Heart right ventricle (tissue), 16 donors: ENCODE measurements around the gene SIL1. TPM values are rescaled to one million over a fixed set of nuclear protein-coding genes. Genes with fewer than 3 reads are reported as not detected.

Experiments used
- ATAC-seq, 8 donors: fragments of 200-7000 bp; cut with Tn5 transposase; one replicate each; pipeline ENCODE4 v1.9.1; 2020; ENCODE audit warnings: mild to moderate bottlenecking in 8 of 8, moderate library complexity in 8 of 8, moderate number of reproducible peaks in 1 of 8
- DNase-seq, 2 donors: peaks; one replicate each; pipeline ENCODE4 v3.0.0-alpha.2; 2020
- H3K27ac ChIP-seq, 10 donors: fragments of 200-600 bp; sonication (generic) in 2 of 10; one replicate each; pipeline versions ENCODE4 v1.5.0 to v1.8.0; 2020 to 2022; ENCODE audit warnings: mild to moderate bottlenecking in 3 of 10
- H3K27me3 ChIP-seq, 7 donors: fragments of 200-600 bp; one replicate each; pipeline ENCODE4 v1.8.0; 2021 to 2022; ENCODE audit warnings: mild to moderate bottlenecking in 2 of 7
- H3K36me3 ChIP-seq, 9 donors: fragments of 200-600 bp; sonication (generic) in 1 of 9; one replicate each; pipeline versions ENCODE4 v1.5.0 to v1.8.0; 2020 to 2022; ENCODE audit warnings: mild to moderate bottlenecking in 2 of 9
- H3K4me1 ChIP-seq, 9 donors: fragments of 200-600 bp; sonication (generic) in 1 of 9; one replicate each; pipeline versions ENCODE4 v1.5.0 to v1.8.0; 2020 to 2022; ENCODE audit warnings: mild to moderate bottlenecking in 4 of 9
- H3K4me3 ChIP-seq, 10 donors: fragments of 200-600 bp; sonication (generic) in 2 of 10; one replicate each; pipeline versions ENCODE4 v1.5.0 to v1.8.0; 2020 to 2022; ENCODE audit warnings: mild to moderate bottlenecking in 7 of 10, moderate library complexity in 2 of 10
- H3K9me3 ChIP-seq, 11 donors: fragments of 200-600 bp in 10 of 11; sonication (generic) in 2 of 11; one replicate each; pipeline versions ENCODE4 v1.5.0 to v1.8.0; 2013 to 2022; ENCODE audit warnings: mild to moderate bottlenecking in 2 of 11, control low read depth in 1 of 11, moderate library complexity in 1 of 11
- WGBS, 2 donors: extraction: QIAGEN DNeasy Blood & Tissue Kit; methylation state at CpG; one replicate each; pipeline ENCODE4 v1.1.7; 2013; ENCODE audit warnings: inconsistent platforms in 1 of 2; 5-methylcytosine and 5-hydroxymethylcytosine counted together
- intact Hi-C, 10 donors: fragments of 100-400 bp; cut with DNase I; formaldehyde crosslinking; loops; one replicate each; pipeline versions ENCODE4 v1.11.1 to v1.14.2; 2022
- polyA plus RNA-seq, 2 donors: library from polyadenylated mRNA; stranded (reverse); fragments of 200-250 nt; gene quantifications; one replicate each; pipeline ENCODE4 v1.2.3, GENCODE V29; 2013
- total RNA-seq, 10 donors: library from RNA; stranded (reverse); fragmentation: NEBNext Ultra II Directional in 3 of 10; extraction: Animal tissue kit (Norgen Biotek cat#: 25700) in 3 of 10; gene quantifications; one replicate each; pipeline versions ENCODE4 v1.2.1 to v1.2.4, GENCODE V29; 2021 to 2023
- TF ChIP-seq, protein P1 (sequence below), 9 donors: fragments of 200-600 bp; sonication (generic) in 2 of 9; IDR thresholded peaks; one replicate each; pipeline versions ENCODE4 v1.5.0 to v1.8.0; 2021 to 2022; ENCODE audit warnings: antibody characterized with exemption in 9 of 9, mild to moderate bottlenecking in 5 of 9, moderate library complexity in 1 of 9
- donor health status: Arrhythmogenic right ventricular cardiomyopathy.
- donor health status: ischemic (EF 13 %, LVEDD 7.1; RV severe dilation, severe dysfunction).
- donor health status: healthy with polysubstance abuse.
- donor health status: DM: no; HTN: yes; CAD: no.
- donor health status: DM: no; HTN: no; CAD: no.
- donor health status: ischemic (EF 25% LVEDD 6.9; RV normal size, moderate dysfunction).
- donor health status: ischemic (EF 25% LVEDD 5.7; RV mildly dilated, moderate dysfunction).
- donor health status: healthy.
- donor health status: DM: yes; HTN: yes; CAD: no.
- donor health status: Ischemic cardiomyopathy.
- donor health status: ischemic (EF 35%, LVEDD 5.7; RV mildly dilated, moderate dysfunction).
- donor health status: nonischemic (EF 11% LVEDD 7.7; RV severe dilation, severe dysfunction).
- donor health status: DM: yes; HTN: yes; CAD: no.
- donor health status: PGD.
- donor health status: ischemic (EF 29% LVEDD 5.4; RV normal size, mild dysfunction).
- donor health status: nonischemic (EF 23%, LVEDD 6.1; RV moderate dilation, normal function).

The SIL1 gene
- total and polyA plus RNA-seq, 12 donors: 26.7 to 94.7 (median 44.3) TPM

DNA sequence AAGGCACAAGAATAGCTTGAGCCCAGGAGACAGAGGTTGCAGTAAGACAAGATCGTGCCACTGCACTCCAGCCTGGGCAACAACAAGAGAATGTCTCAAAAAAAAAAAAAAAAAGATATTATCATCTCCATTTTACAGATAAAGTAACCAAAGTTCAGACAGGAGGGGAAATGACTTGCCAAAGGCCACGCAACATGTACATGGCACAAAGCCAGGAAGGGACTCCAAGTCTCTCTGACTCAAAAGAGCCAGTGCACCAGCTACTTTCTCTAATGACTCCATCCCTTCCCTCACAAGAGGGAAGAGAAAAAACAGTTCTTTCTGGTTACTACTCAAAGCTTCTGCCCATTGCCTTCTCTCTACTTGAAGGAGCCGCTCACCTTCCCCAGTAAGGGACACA lies 34.1 kb downstream of the SIL1 start:
- TF ChIP-seq, protein P1, sequence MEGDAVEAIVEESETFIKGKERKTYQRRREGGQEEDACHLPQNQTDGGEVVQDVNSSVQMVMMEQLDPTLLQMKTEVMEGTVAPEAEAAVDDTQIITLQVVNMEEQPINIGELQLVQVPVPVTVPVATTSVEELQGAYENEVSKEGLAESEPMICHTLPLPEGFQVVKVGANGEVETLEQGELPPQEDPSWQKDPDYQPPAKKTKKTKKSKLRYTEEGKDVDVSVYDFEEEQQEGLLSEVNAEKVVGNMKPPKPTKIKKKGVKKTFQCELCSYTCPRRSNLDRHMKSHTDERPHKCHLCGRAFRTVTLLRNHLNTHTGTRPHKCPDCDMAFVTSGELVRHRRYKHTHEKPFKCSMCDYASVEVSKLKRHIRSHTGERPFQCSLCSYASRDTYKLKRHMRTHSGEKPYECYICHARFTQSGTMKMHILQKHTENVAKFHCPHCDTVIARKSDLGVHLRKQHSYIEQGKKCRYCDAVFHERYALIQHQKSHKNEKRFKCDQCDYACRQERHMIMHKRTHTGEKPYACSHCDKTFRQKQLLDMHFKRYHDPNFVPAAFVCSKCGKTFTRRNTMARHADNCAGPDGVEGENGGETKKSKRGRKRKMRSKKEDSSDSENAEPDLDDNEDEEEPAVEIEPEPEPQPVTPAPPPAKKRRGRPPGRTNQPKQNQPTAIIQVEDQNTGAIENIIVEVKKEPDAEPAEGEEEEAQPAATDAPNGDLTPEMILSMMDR (IDR thresholded peaks at IDR 0.05): no peak
- H3K36me3 ChIP-seq: no peaks in the 10 kb centered on the region
- H3K4me1 ChIP-seq: peaks cover 0 to 5% (median 0%) of the 10 kb centered on the region in 9 donors
- WGBS, 2 donors: 82 to 89% methylated on average over 3 of the region's 3 CpGs
- intact Hi-C loops: no loop called here
- H3K4me3 ChIP-seq: no peak overlapping the region
- no peak overlapping the region for H3K27ac ChIP-seq
- H3K27me3 ChIP-seq: no peaks in the 10 kb centered on the region
- DNase-seq (no peak), ATAC-seq (no peak)
- H3K9me3 ChIP-seq: no peaks in the 10 kb centered on the region

- ATAC-seq: no peak
- no peak overlapping the region for H3K4me3 ChIP-seq
- intact Hi-C loops: no loop called here
- TF ChIP-seq, protein P1 (IDR thresholded peaks at IDR 0.05): no peak
- no peaks in the 10 kb centered on the region for H3K36me3 ChIP-seq
- H3K27me3 ChIP-seq: no peaks in the 10 kb centered on the region
- no peaks in the 10 kb centered on the region for H3K9me3 ChIP-seq
- peaks cover 0 to 6% (median 0%) of the 10 kb centered on the region in 9 donors for H3K4me1 ChIP-seq
- WGBS, 2 donors: 92 to 95% methylated on average over 4 of the region's 4 CpGs
- no peak for DNase-seq
- H3K27ac ChIP-seq: no peak overlapping the region
These were observed 35.7 kb downstream of the SIL1 start for GRCh38 chr5:139162448-139162847.

- intact Hi-C loops: no loop called here
- no peak for DNase-seq
- 100% methylated on average over 1 of the region's 1 CpG for WGBS, 2 donors
These were observed 39.4 kb downstream of the SIL1 start for GRCh38 chr5:139158791-139159190.

DNA sequence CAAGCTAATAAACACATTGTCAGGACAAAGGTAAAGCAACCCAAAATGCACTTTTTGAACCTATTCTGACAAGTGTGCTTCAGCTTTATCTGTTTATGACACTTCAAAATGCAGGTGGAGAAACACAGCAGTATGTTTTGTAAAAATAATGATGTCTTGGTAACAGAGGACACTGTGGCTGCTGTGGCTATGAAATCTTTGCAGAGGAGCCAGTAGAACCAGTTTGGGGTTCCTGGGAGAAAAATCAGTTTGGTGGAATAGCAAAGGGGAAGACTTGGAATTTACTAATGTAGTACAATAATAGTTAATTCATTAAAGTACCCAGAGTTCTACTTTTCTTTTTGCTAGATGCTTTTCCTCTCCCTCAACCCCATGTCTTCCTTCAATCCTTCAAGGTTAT lies 40.6 kb downstream of the SIL1 start:
- ATAC-seq: no peak
- TF ChIP-seq, protein P1 (IDR thresholded peaks at IDR 0.05): no peak
- H3K36me3 ChIP-seq: no peaks in the 10 kb centered on the region
- no peak for DNase-seq
- H3K27ac ChIP-seq: no peak overlapping the region
- intact Hi-C loops: no loop called here
- H3K9me3 ChIP-seq: peaks cover 0 to 7% (median 0%) of the 10 kb centered on the region in 11 donors
- H3K27me3 ChIP-seq: no peaks in the 10 kb centered on the region
- H3K4me3 ChIP-seq: no peak overlapping the region
- H3K4me1 ChIP-seq: peaks cover 0 to 6% (median 0%) of the 10 kb centered on the region in 9 donors

More at GRCh38 chr5:139158791-139159190, 39.4 kb downstream of the SIL1 start:
- ATAC-seq: no peak
- TF ChIP-seq, protein P1 (IDR thresholded peaks at IDR 0.05): no peak
- no peaks in the 10 kb centered on the region for H3K36me3 ChIP-seq
- H3K4me3 ChIP-seq: no peak overlapping the region
- H3K27ac ChIP-seq: no peak overlapping the region
- H3K9me3 ChIP-seq: peaks cover 0 to 7% (median 0%) of the 10 kb centered on the region in 11 donors
- no peaks in the 10 kb centered on the region for H3K27me3 ChIP-seq
- H3K4me1 ChIP-seq: peaks cover 0 to 6% (median 0%) of the 10 kb centered on the region in 9 donors
